Naive B cell (primary cell): ENCODE measurements around the gene TMEM233. TPM values are rescaled to one million over a fixed set of nuclear protein-coding genes. Genes with fewer than 3 reads are reported as not detected.

Source experiments
- ATAC-seq, 2 donors: fragments of 150-1000 bp; cut with Tn5 transposase; 2 replicates each; pipeline ENCODE4 v1.10.0; 2021; ENCODE audit warnings: low read depth in 2 of 2, mild to moderate bottlenecking in 2 of 2, moderate library complexity in 2 of 2
- DNase-seq: peaks from one replicate; pipeline ENCODE4 v3.0.0; 2022
- H3K27ac Mint-ChIP-seq, 6 donors: one replicate each; pipeline ENCODE4 v1.8.0; 2020 to 2022; ENCODE audit warnings: mild to moderate bottlenecking in 6 of 6, mixed read lengths in 6 of 6, moderate library complexity in 5 of 6, inconsistent platforms in 2 of 6
- H3K27me3 Mint-ChIP-seq, 3 donors: one replicate each; pipeline ENCODE4 v1.8.0; 2021 to 2022; ENCODE audit warnings: mixed read lengths in 3 of 3, mild to moderate bottlenecking in 1 of 3
- H3K36me3 Mint-ChIP-seq, 2 donors: one replicate each; pipeline ENCODE4 v1.8.0; 2020 to 2022; ENCODE audit warnings: mixed read lengths in 2 of 2, inconsistent platforms in 1 of 2, mild to moderate bottlenecking in 1 of 2
- H3K4me1 Mint-ChIP-seq, 3 donors: one replicate each; pipeline ENCODE4 v1.8.0; 2020 to 2022; ENCODE audit warnings: mixed read lengths in 3 of 3, inconsistent platforms in 1 of 3, mild to moderate bottlenecking in 1 of 3, moderate library complexity in 1 of 3
- H3K4me3 Mint-ChIP-seq, 8 donors: one replicate each; pipeline ENCODE4 v1.8.0; 2020 to 2022; ENCODE audit warnings: mild to moderate bottlenecking in 8 of 8, mixed read lengths in 8 of 8, moderate library complexity in 8 of 8, inconsistent platforms in 2 of 8
- H3K9me3 Mint-ChIP-seq, 7 donors: one replicate each; pipeline ENCODE4 v1.8.0; 2020 to 2022; ENCODE audit warnings: mixed read lengths in 7 of 7, mild to moderate bottlenecking in 5 of 7, inconsistent platforms in 2 of 7, moderate library complexity in 1 of 7
- polyA plus RNA-seq, 6 donors: library from polyadenylated mRNA; unstranded; fragments of 300-500 nt; fragmentation: Illumina TruSeq; gene quantifications; one replicate each; pipeline ENCODE4 v1.2.3, GENCODE V29; 2021; ENCODE audit warnings: low read depth in 6 of 6

The TMEM233 gene
- under 1 TPM in 1 of 6 donors, not detected in 5; 0.46 TPM for polyA plus RNA-seq

- Mint-ChIP-seq H3K4me3 (peak within 1 kb of the TSS in 1 of 8 donors; percentile 75), H3K4me1 (peaks cover 0 to 13% (median 1%) of the 10 kb centered on the region in 3 donors), H3K27ac (peak within 1 kb of the TSS in 1 of 6 donors; percentile 37), H3K36me3 (peaks cover 0 to 9% of the 10 kb centered on the region in 2 donors), H3K9me3 (peaks cover 0 to 8% (median 0%) of the 10 kb centered on the region in 7 donors), H3K27me3 (peaks cover 69 to 80% (median 79%) of the 10 kb centered on the region in 3 donors)
- DNase-seq (no peak), ATAC-seq (no peak)
Measured at GRCh38 chr12:119593578-119594398, at the start of gene TMEM233. Gene TMEM233 (plus strand): TSS chr12:119593774. CDS start chr12:119593849, 75 bp downstream.

GRCh38 chr12:119544765-119545625 lies 48.6 kb upstream of the TMEM233 start:
- H3K4me3 Mint-ChIP-seq, result no peak overlapping the region
- DNase-seq, result peak; percentile 36

GRCh38 chr12:119546340-119546739 lies 47.2 kb upstream of the TMEM233 start:
- DNase-seq, result no peak
- no peak for ATAC-seq
- no peak overlapping the region for H3K27ac Mint-ChIP-seq
- H3K4me1 Mint-ChIP-seq, result no peaks in the 10 kb centered on the region
- peaks cover 40 to 63% (median 61%) of the 10 kb centered on the region in 3 donors for H3K27me3 Mint-ChIP-seq
- peaks cover 0 to 2% (median 0%) of the 10 kb centered on the region in 7 donors for H3K9me3 Mint-ChIP-seq
- H3K4me3 Mint-ChIP-seq, result no peak overlapping the region
- H3K36me3 Mint-ChIP-seq, result peaks cover 0 to 4% of the 10 kb centered on the region in 2 donors

More at GRCh38 chr12:119544765-119545625, 48.6 kb upstream of the TMEM233 start:
- peaks cover 0 to 4% of the 10 kb centered on the region in 2 donors for H3K36me3 Mint-ChIP-seq
- peaks cover 50 to 65% (median 64%) of the 10 kb centered on the region in 3 donors for H3K27me3 Mint-ChIP-seq
- H3K9me3 Mint-ChIP-seq, result peaks cover 0 to 4% (median 0%) of the 10 kb centered on the region in 7 donors
- peak overlapping the region in 1 of 6 donors; percentile 86 for H3K27ac Mint-ChIP-seq
- no peaks in the 10 kb centered on the region for H3K4me1 Mint-ChIP-seq
- no peak for ATAC-seq

- peaks cover 0 to 2% (median 0%) of the 10 kb centered on the region in 7 donors for H3K9me3 Mint-ChIP-seq
- no peaks in the 10 kb centered on the region for H3K4me1 Mint-ChIP-seq
- no peak overlapping the region for H3K4me3 Mint-ChIP-seq
- peaks cover 34 to 57% (median 56%) of the 10 kb centered on the region in 3 donors for H3K27me3 Mint-ChIP-seq
- no peak overlapping the region for H3K27ac Mint-ChIP-seq
- H3K36me3 Mint-ChIP-seq, result peaks cover 0 to 3% of the 10 kb centered on the region in 2 donors
- DNase-seq (no peak), ATAC-seq (no peak)
Measured at GRCh38 chr12:119547001-119547400, 46.6 kb upstream of the TMEM233 start.

- no peaks in the 10 kb centered on the region for H3K4me1 Mint-ChIP-seq
- H3K27ac Mint-ChIP-seq, result no peak overlapping the region
- peaks cover 13 to 35% (median 28%) of the 10 kb centered on the region in 3 donors for H3K27me3 Mint-ChIP-seq
- DNase-seq (no peak), ATAC-seq (no peak)
- no peaks in the 10 kb centered on the region for H3K36me3 Mint-ChIP-seq
- peaks cover 0 to 13% (median 2%) of the 10 kb centered on the region in 7 donors for H3K9me3 Mint-ChIP-seq
- H3K4me3 Mint-ChIP-seq, result no peak overlapping the region
Measured at GRCh38 chr12:119556854-119557253, 36.7 kb upstream of the TMEM233 start.

- DNase-seq (no peak), ATAC-seq (no peak)
- H3K36me3 Mint-ChIP-seq, result no peaks in the 10 kb centered on the region
- no peak overlapping the region for H3K27ac Mint-ChIP-seq
- H3K9me3 Mint-ChIP-seq, result peaks cover 0 to 3% (median 0%) of the 10 kb centered on the region in 7 donors
- no peaks in the 10 kb centered on the region for H3K4me1 Mint-ChIP-seq
- peaks cover 5 to 9% (median 9%) of the 10 kb centered on the region in 3 donors for H3K27me3 Mint-ChIP-seq
- H3K4me3 Mint-ChIP-seq, result no peak overlapping the region
Measured at GRCh38 chr12:119565404-119565803, 28.2 kb upstream of the TMEM233 start.

GRCh38 chr12:119570771-119571170 lies 22.8 kb upstream of the TMEM233 start:
- H3K27me3 Mint-ChIP-seq, result peaks cover 5 to 23% (median 13%) of the 10 kb centered on the region in 3 donors
- ATAC-seq, result no peak

GRCh38 chr12:119573086-119573485 lies 20.5 kb upstream of the TMEM233 start:
- no peak for ATAC-seq
- Mint-ChIP-seq H3K36me3 (no peaks in the 10 kb centered on the region), H3K27ac (no peak overlapping the region), H3K27me3 (peaks cover 8 to 35% (median 27%) of the 10 kb centered on the region in 3 donors), H3K4me3 (no peak overlapping the region), H3K9me3 (peaks cover 0 to 9% (median 6%) of the 10 kb centered on the region in 7 donors), H3K4me1 (no peaks in the 10 kb centered on the region)
- DNase-seq, result no peak

More at GRCh38 chr12:119570771-119571170, 22.8 kb upstream of the TMEM233 start:
- Mint-ChIP-seq H3K27ac (no peak overlapping the region), H3K4me3 (no peak overlapping the region), H3K36me3 (no peaks in the 10 kb centered on the region), H3K9me3 (peaks cover 0 to 9% (median 5%) of the 10 kb centered on the region in 7 donors), H3K4me1 (no peaks in the 10 kb centered on the region)
- DNase-seq, result no peak

- ATAC-seq (no peak), DNase-seq (no peak)
- Mint-ChIP-seq H3K9me3 (peaks cover 0 to 9% (median 6%) of the 10 kb centered on the region in 7 donors), H3K27me3 (peaks cover 10 to 37% (median 30%) of the 10 kb centered on the region in 3 donors), H3K36me3 (no peaks in the 10 kb centered on the region), H3K27ac (no peak overlapping the region), H3K4me1 (no peaks in the 10 kb centered on the region), H3K4me3 (no peak overlapping the region)
Measured at GRCh38 chr12:119574255-119574654, 19.3 kb upstream of the TMEM233 start.

GRCh38 chr12:119576118-119576810 lies 17.3 kb upstream of the TMEM233 start:
- no peaks in the 10 kb centered on the region for H3K36me3 Mint-ChIP-seq
- no peak for DNase-seq
- no peak overlapping the region for H3K27ac Mint-ChIP-seq
- H3K4me1 Mint-ChIP-seq, result no peaks in the 10 kb centered on the region
- peaks cover 10 to 37% (median 30%) of the 10 kb centered on the region in 3 donors for H3K27me3 Mint-ChIP-seq
- no peak for ATAC-seq
- H3K9me3 Mint-ChIP-seq, result peaks cover 0 to 9% (median 5%) of the 10 kb centered on the region in 7 donors
- H3K4me3 Mint-ChIP-seq, result no peak overlapping the region

GRCh38 chr12:119576915-119577314 lies 16.7 kb upstream of the TMEM233 start:
- H3K4me1 Mint-ChIP-seq, result no peaks in the 10 kb centered on the region
- H3K4me3 Mint-ChIP-seq, result no peak overlapping the region
- DNase-seq (no peak), ATAC-seq (no peak)
- H3K27me3 Mint-ChIP-seq, result peaks cover 10 to 42% (median 30%) of the 10 kb centered on the region in 3 donors
- H3K36me3 Mint-ChIP-seq, result no peaks in the 10 kb centered on the region
- peaks cover 0 to 9% (median 5%) of the 10 kb centered on the region in 7 donors for H3K9me3 Mint-ChIP-seq
- H3K27ac Mint-ChIP-seq, result peak overlapping the region in 1 of 6 donors; percentile 6

- DNase-seq (no peak), ATAC-seq (no peak)
- no peak overlapping the region for H3K27ac Mint-ChIP-seq
- no peaks in the 10 kb centered on the region for H3K36me3 Mint-ChIP-seq
- no peak overlapping the region for H3K4me3 Mint-ChIP-seq
- H3K4me1 Mint-ChIP-seq, result no peaks in the 10 kb centered on the region
- peaks cover 10 to 40% (median 30%) of the 10 kb centered on the region in 3 donors for H3K27me3 Mint-ChIP-seq
- H3K9me3 Mint-ChIP-seq, result peaks cover 0 to 7% (median 5%) of the 10 kb centered on the region in 7 donors
Measured at GRCh38 chr12:119578112-119578511, 15.5 kb upstream of the TMEM233 start.
